Thyroid gland (tissue), 4 donors: ENCODE measurements around the gene FOXL3.

ENCODE experiments used
- POLR2A ChIP-seq, 2 donors: fragments of 450-650 bp; IDR thresholded peaks; one replicate each; pipeline ENCODE4 v1.6.1; 2017; ENCODE audit warnings: antibody characterized with exemption in 2 of 2, mild to moderate bottlenecking in 2 of 2, moderate library complexity in 1 of 2
- TF ChIP-seq, protein P1 (sequence below), 6 experiments: fragments of 200-600 bp in 3 of 6; fragments of 450-650 bp in 3 of 6; sonication (generic) in 3 of 6; IDR thresholded peaks; one replicate each; pipeline ENCODE4 v1.5.1; 2016 to 2019; ENCODE audit warnings: antibody characterized with exemption in 6 of 6, mild to moderate bottlenecking in 2 of 6, inconsistent platforms in 1 of 6, moderate library complexity in 1 of 6

DNA sequence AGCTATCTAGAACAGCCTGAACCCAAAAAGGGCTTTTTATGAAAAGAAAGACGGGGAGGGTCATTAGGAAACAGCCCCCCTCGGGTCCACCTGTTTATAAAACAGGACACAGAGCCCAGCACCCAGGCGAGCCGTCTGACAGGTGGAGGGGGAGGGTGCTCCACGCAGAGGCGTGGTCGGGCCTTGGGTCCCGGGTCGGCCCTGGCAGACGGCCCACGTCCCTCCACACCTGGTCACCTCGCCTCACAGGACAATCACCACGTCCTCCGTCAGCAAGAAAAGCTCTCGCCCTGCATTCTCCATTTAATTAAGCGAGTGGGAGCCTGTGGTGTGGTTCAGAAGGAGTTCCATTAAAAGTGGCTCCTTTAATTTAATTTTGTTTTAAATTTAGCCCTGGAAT is 42.3 kb upstream of the FOXL3 start:
- TF ChIP-seq, protein P1, sequence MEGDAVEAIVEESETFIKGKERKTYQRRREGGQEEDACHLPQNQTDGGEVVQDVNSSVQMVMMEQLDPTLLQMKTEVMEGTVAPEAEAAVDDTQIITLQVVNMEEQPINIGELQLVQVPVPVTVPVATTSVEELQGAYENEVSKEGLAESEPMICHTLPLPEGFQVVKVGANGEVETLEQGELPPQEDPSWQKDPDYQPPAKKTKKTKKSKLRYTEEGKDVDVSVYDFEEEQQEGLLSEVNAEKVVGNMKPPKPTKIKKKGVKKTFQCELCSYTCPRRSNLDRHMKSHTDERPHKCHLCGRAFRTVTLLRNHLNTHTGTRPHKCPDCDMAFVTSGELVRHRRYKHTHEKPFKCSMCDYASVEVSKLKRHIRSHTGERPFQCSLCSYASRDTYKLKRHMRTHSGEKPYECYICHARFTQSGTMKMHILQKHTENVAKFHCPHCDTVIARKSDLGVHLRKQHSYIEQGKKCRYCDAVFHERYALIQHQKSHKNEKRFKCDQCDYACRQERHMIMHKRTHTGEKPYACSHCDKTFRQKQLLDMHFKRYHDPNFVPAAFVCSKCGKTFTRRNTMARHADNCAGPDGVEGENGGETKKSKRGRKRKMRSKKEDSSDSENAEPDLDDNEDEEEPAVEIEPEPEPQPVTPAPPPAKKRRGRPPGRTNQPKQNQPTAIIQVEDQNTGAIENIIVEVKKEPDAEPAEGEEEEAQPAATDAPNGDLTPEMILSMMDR (IDR thresholded peaks at IDR 0.05): no peak
- no peak for TF ChIP-seq POLR2A (IDR thresholded peaks at IDR 0.05)
